HG03196 (cell line): ENCODE data around the gene TMEM184A.

ENCODE experiments used
- ATAC-seq: cut with Tn5 transposase; IDR thresholded peaks from one replicate; pipeline ENCODE4 v1.9.1; 2021; ENCODE audit not compliant: unreplicated experiment

TMEM184A gene

DNA sequence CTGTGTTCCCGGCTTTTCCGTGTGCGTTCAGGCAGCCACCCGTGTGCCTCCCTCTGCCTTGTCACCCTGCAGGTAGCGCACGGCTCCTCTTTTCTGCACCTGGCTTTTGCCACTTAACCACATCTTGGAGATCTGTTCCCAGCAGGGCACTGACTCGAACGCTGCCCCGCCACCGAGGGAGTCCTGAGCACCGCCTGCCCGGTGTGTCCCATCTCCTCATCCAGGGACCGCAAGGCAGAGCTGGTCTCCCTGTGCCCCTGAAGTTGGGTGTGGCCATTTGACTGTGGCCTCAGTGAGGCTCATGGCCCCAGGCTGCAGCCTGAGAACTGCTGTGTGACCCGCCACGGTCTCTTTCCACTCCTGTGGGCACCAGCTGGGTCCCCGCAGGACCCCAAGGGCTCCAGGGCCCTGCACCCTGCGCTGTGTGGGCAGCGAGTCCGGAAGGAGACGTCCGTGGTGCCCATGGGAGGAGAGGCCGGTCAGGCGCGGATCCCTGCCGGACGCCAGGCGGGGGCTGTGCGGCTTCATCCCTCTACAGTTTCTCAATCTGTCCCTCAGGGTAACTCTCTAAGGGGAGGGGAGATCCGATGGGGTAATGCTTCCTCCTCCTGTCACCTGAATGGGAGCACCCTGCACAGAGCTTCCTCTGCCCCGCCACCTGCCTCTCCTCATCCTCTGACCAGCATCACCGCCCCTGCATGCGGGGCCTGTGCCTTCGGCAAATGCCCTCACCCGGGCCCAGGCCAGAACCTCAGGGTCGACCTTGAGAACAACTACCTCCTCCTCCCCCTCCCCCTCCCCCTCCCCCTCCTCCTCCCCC is 50.1 kb downstream of the TMEM184A start:
- ATAC-seq, result no peak

DNA sequence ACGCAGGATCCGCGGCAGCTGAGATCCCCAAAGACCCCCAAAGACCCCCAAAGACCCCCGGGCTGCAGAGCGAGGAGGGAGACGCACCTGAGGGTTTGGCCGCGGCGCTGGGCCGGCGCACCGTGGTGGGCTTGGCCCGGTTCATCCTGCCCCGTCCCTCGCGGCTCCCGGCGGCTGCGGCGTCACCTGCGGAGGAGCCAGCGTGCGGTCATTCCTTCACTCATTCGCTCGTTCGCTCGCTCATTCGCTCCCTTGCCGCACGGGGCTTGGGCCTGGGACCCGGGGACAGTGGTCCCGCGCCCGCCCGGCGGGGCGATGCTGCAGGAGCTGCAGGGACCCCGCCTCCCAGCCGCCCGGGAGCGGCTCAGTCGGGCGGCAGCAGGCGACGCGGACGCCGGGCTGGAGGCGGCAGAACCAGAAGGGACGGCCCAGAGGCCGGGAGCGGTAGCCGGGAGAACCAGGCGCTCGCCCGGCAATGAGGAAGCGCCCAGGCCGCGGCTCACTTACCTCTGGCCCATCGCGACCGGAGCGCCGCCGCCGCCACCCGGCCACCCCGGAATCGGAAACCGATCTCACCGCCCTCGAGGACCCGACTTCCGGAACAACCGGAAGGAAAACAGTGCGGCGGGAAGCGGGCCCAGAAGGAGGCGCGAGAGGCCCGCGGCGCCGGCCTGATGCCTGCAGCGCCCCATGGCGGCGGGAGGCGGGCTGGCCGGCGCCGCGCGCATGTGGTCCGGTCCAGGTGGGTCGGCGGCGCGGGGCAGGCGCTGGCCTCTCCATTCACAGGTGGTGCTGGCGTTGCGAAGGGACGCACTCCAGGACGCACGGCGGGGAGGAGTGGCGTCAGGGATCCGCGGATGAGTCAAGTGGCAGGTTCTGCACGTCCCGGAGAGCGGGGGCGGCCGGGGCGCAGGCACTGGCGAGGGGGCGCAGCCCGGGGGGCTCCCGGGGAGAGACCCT is 51.9 kb downstream of the TMEM184A start, which contains the start of gene INTS1:
Gene INTS1 (minus strand): TSS at position 574 of the 960 bp plus-strand sequence. CDS start 429 bp downstream, at position 145.
- ATAC-seq, result peak; percentile 81

DNA sequence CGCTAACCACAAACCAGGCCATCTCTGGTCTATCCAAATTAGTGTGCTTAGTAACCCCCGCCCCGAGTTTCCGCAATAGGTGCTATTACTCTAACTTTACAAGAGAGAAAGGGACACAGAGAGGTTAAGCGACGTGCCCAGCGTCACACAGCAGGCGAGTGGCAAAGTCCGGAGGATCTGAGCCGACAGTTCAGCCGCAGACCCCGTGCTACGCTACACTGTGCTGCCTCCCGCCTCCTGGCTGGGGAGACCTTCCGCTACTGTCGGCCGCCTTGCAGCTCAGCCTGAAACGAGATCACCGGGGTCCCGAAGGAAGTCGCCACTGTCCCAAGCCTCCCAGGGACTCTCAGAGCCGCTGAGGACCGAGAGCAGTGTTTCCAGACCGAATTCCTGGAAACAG is 52.6 kb downstream of the TMEM184A start:
- ATAC-seq, result no peak

- ATAC-seq, result no peak
These were observed 53.2 kb downstream of the TMEM184A start for GRCh38 chr7:1502845-1503244.

DNA sequence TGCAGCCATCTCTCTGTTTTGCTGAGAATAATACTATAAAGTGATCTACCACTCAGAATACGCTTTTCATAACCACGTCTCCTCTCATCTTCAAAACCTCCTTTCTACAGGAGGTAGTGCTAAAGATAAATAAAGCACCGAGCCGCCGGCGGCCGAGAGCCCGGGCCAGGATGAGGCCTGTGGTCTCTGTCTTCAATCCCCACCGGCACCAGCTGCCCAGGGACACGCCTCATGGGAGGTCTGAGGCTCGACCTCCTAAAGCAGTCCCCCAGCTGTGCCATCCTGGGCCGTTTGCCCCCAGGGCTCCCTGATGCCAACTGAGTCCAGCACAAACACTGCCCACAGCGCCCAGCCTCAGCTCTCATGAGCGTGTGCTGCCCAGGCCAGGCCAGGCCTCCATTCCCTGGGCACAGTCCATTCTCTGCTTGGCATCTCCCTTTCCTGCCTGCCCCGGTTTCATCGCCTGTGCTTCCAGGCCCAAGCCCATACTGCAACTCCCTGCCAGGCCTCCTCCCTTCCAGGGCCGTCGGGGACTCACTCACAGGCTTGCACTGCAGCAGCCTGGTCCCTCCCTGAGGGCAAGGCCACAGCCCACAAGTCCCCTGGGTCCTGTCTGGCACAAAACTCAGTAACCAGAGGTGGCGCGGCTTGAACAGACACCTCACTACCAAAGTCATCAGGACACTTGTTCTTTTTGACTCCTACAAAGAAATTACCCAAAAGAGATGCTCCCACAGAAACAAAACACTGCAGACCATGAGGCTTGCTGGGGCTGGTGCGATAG is 54.3 kb downstream of the TMEM184A start:
- no peak for ATAC-seq

GRCh38 chr7:1500064-1500807 is 55.8 kb downstream of the TMEM184A start:
- ATAC-seq, result no peak

DNA sequence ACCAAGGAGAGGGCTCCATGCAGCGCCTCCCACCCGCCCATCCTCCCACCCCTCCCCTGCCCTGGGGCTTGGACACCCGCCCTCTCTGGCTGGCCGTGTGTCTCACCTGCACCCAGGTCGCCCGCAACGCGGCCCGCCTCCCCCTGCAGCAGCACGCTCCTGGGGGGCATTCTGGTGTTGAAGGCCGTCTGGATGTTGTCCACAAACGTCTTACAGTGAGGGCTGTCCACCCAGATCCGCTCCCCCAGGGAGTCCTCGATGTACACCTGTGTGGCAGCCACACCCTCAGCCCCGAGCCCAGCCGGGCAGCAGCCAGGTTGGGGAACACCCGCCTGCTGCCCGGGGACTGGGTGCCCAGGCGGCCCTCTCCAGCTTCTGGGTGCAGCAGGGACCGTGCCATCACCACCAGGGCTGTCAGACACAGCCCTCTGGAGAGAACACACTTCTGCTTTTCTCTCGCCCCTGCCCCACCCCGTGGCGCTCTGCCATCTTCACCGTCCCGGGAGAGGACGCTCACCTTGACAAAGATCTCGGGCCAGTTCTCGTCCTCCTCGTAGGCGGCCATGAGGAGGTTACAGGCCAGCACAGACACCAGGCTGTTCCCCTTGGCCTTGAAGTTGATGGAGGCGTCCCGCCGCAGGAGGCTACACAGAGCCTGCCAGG is 56.5 kb downstream of the TMEM184A start:
- ATAC-seq, result no peak

- no peak for ATAC-seq
These were observed 57.4 kb downstream of the TMEM184A start for GRCh38 chr7:1498370-1499305.

DNA sequence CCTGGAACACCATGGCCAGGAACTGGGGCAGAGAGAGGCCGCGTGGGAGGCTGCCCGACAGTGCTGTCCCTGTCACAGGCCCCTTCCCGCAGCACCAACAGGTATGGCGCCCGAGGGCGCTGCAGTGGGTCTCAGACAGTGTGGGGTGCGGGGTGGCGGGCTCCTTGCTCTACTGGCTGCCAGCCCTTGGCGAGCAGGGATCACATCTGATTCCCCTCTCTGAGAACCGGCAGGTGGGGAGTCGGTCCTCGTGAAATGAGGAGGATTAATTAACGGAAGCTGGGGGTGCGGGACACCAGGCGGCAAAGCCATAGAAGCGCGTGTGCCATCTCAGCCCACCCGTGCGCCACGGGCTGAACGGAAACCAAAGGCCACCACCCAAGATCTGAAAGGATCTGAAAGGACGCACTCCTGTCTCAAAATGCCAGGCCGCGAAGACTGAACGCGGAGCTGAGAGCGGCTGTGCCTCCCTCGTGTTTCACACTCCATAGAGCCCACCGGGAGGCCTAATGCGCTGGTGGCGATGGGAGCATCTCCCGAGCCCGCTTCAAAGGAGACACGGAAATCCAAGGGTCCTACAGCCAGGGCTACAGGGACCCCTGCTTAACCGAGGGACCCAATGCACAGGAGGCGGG is 58.6 kb downstream of the TMEM184A start:
- no peak for ATAC-seq

- no peak for ATAC-seq
These were observed 59.3 kb downstream of the TMEM184A start for GRCh38 chr7:1496531-1497292.

DNA sequence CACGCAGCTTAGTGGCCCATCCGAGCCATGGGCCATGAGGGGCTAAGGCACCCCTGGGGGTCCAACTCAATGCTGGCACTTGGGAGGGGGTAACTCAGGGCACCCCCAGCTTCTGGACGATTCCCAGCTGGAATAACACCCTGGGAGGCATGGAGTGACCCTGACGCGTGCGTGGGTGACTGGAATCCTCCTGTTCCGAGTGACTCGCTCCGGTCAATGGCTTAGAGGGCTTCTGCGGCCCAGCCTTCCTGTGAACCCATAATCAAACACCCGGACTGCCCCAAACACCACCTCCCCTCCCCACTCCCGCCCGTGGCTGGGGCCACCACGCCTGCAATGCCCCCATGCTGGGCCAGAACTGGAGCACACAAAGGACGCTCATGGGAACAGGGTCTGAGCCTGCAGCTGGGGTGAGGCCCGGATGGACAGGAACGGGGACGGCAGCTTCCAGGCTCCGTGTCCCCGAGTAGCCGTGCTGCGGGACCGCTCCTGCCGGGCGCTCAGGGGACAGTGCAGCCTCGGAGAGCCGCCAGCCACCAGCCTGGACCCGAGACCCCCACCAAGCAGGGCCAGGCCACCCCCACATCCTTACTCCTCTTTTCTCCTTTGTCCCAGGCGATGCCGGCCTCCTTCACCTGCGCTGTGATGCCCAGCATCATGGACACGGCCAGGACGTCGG is 60.3 kb downstream of the TMEM184A start:
- ATAC-seq, result no peak

- no peak for ATAC-seq
These were observed 61.0 kb downstream of the TMEM184A start for GRCh38 chr7:1494866-1495563.

GRCh38 chr7:1494447-1494846 is 61.6 kb downstream of the TMEM184A start:
- no peak for ATAC-seq

DNA sequence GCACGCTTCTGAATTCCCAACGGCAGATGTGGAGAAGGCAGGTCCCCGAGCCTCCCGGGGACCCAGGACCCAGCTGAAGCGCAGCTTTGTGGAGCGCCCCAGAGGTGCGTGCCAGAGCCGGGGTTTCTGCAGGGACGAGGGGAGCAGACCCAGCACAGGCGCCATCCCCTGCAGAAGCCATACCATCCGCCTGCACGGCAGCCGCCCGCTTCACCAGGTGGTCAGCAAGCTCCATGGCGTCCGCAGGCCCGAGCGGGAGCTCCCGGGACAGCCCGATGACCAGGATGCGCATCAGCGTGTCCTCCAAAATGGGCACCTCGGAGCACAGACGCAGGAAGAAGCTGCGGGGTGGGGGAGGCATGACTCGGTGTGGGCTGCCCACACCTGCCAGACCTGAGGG is 62.4 kb downstream of the TMEM184A start:
- no peak for ATAC-seq

GRCh38 chr7:1493129-1493528 is 62.9 kb downstream of the TMEM184A start:
- no peak for ATAC-seq

DNA sequence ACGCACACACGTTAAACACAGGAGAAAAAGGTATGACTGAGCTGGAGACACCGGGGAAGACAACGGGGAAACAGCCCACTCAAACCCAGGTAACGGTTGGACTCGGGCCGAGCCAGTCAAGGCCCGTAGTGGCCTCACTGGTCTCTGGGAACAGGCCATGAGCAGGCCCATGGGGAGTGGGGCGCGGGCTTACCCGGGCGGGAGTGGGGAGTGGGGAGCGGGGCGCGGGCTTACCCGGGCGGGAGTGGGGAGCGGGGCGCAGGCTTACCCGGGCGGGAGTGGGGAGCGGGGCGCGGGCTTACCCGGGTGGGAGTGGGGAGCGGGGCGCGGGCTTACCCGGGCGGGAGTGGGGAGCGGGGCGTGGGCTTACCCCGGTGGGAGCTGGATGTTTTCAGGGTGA is 63.4 kb downstream of the TMEM184A start:
- no peak for ATAC-seq
